ENCODE measurements around the gene LSR. TPM values are rescaled to one million over a fixed set of nuclear protein-coding genes. Genes with fewer than 3 reads are reported as not detected.
A peak's percentile ranks its signal among the peaks of the same experiment; 100 is the strongest.

LSR gene
- polyA plus RNA-seq, 1 experiment = 0.42 TPM

- H3K27me3 ChIP-seq (ENCODE audit: control insufficient read depth, insufficient read depth, low read length) = peaks cover 2% of the 10 kb centered on the region; the same call in 1 of the 2 replicates
- DNase-seq (ENCODE audit: low read depth) = no peak
- TF ChIP-seq CTCF (IDR thresholded peaks at IDR 0.05; ENCODE audit: insufficient read depth, low read depth, low read length) = no peak
- no peak overlapping the region for H3K4me3 ChIP-seq (ENCODE audit: low read depth, low read length)
- ChIA-PET CTCF (interaction anchor here (0.8 to 1.7 kb wide), 3 partner anchors 123 to 198 kb away, joined by 3 to 7 read pairs (median 4); partner anchors contain the start of gene FXYD7), POLR2A (no interaction called here)
- H3K36me3 ChIP-seq (ENCODE audit: control insufficient read depth, insufficient read depth, low read length) = peaks cover 4% of the 10 kb centered on the region
Measured at GRCh38 chr19:35265126-35265899, 16.5 kb downstream of the LSR start.

- no peak for TF ChIP-seq CTCF (IDR thresholded peaks at IDR 0.05; ENCODE audit: insufficient read depth, low read depth, low read length)
- Histone ChIP-seq H3K4me3 (ENCODE audit: low read depth, low read length) (no peak overlapping the region), H3K36me3 (ENCODE audit: control insufficient read depth, insufficient read depth, low read length) (peaks cover 7% of the 10 kb centered on the region), H3K27me3 (ENCODE audit: control insufficient read depth, insufficient read depth, low read length) (no peaks in the 10 kb centered on the region)
- DNase-seq (ENCODE audit: low read depth) = no peak
- ChIA-PET POLR2A (no interaction called here), CTCF (interaction anchor here (1.7 kb wide), 1 partner anchor 199 kb away, joined by 4 read pairs; no protein-coding TSS in a partner anchor)
Measured at GRCh38 chr19:35265900-35266519, 17.2 kb downstream of the LSR start.

GRCh38 chr19:35266520-35267352 is 17.9 kb downstream of the LSR start:
- H3K27me3 ChIP-seq (ENCODE audit: control insufficient read depth, insufficient read depth, low read length) = no peaks in the 10 kb centered on the region
- TF ChIP-seq CTCF (IDR thresholded peaks at IDR 0.05; ENCODE audit: insufficient read depth, low read depth, low read length) = no peak
- no peak for DNase-seq (ENCODE audit: low read depth)
- peak overlapping the region; percentile 66 for H3K4me3 ChIP-seq (ENCODE audit: low read depth, low read length)
- peaks cover 14% of the 10 kb centered on the region for H3K36me3 ChIP-seq (ENCODE audit: control insufficient read depth, insufficient read depth, low read length)
- CTCF ChIA-PET = no interaction called here
- POLR2A ChIA-PET = no interaction called here

DNA sequence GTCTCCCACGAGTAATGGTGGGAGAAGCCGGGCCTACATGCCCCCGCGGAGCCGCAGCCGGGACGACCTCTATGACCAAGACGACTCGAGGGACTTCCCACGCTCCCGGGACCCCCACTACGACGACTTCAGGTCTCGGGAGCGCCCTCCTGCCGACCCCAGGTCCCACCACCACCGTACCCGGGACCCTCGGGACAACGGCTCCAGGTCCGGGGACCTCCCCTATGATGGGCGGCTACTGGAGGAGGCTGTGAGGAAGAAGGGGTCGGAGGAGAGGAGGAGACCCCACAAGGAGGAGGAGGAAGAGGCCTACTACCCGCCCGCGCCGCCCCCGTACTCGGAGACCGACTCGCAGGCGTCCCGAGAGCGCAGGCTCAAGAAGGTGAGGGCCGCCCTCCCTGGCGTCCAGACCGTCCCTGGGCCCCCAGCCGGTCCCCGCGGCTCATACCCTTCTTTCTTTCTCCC is 18.6 kb downstream of the LSR start:
- TF ChIP-seq CTCF (IDR thresholded peaks at IDR 0.05; ENCODE audit: insufficient read depth, low read depth, low read length) = no peak
- Histone ChIP-seq H3K4me3 (ENCODE audit: low read depth, low read length) (peak overlapping the region; percentile 66), H3K36me3 (ENCODE audit: control insufficient read depth, insufficient read depth, low read length) (peaks cover 20% of the 10 kb centered on the region), H3K27me3 (ENCODE audit: control insufficient read depth, insufficient read depth, low read length) (no peaks in the 10 kb centered on the region)
- no peak for DNase-seq (ENCODE audit: low read depth)
- POLR2A ChIA-PET = interaction anchor here (0.6 kb wide), 1 partner anchor 12 kb away, joined by 5 read pairs; no protein-coding TSS in a partner anchor
- CTCF ChIA-PET = interaction anchor here (0.7 kb wide), 1 partner anchor 125 kb away, joined by 3 read pairs; no protein-coding TSS in a partner anchor
